ENCODE data around the gene FBXO17.
A peak's percentile ranks its signal among the peaks of the same experiment; 100 is the strongest.
"Not testable (repeated sequence)": the region's sequence is repeated elsewhere in the genome, so short reads cannot be mapped to it uniquely, and the experiment has no call there.

Gene FBXO17

DNA sequence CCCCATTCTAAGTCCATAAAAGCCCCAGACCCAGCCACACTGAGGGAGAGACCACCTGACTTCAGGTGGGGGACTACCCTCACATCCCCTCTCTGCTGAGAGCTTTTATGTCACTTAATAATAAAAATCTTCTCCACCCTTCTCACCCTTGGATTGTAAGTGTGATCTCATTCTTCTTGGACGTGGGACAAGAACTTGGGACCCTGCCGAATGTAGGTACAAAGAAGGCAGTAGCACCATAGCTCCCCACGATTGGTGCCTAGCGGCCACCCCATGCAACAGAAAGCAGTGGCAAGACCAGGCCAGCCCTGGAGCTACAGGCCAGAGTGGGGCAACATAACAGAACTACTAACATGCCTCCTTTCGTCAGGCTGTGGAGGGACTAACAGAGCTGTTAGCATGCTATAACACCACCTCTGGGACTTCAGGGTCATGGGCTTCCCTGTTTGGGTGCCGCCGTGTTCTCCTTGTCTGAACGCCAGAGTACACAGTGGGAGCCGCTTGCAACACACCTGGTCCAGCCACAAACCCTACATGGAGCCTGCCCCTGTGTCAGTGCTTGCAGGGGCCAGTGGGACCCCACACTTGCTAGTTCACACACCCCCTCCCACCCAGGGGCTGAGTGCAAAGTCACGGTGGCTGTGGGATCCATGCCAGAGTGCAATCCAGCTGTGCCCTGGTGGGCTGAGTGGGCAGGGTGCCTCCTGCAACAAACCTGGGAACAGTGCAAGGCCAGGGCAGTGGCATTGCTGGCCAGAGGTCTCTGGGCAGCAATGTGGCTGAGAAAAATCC lies 5.2 kb upstream of the FBXO17 start:
- DNase-seq (ENCODE audit: low read depth in 2 of 2), result no peak

DNA sequence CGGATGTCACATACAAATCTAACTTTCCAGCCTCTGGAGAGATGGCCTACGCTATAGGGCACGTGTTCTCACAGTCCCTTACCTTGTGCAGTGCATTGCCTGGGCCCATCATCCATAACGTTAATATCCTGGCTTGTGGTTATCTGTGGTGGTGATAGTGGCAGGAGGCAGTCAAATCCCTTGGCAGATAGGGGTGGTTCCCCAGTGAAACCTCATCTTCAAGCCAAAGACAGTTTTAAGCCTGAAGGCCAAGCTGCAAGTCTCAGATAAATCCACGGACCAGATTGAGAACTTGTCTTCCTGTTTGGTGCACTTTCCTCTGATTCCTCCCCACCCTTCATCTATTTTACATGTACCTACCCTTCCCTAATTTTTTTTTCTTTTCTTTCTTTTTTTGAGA lies 4.3 kb upstream of the FBXO17 start:
- DNase-seq (ENCODE audit: low read depth in 2 of 2), result no peak

DNA sequence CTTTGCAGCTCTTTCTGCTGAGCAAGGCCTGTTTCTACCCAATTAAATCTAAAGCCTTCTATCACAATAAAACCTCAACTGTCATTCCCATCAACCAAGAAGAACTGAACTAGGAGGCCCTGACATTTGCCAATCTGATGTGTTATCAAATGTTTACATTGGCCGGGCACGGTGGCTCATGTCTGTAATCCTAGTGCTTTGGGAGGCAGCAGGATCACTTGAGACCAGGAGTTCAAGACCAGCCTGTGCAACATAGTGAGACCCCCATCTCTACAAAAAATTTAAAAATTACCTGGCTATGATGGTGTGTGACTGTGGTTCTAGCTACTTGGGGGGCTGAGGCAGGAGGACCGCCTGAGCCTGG lies 2.8 kb upstream of the FBXO17 start:
- DNase-seq (ENCODE audit: low read depth in 2 of 2), result no peak

DNA sequence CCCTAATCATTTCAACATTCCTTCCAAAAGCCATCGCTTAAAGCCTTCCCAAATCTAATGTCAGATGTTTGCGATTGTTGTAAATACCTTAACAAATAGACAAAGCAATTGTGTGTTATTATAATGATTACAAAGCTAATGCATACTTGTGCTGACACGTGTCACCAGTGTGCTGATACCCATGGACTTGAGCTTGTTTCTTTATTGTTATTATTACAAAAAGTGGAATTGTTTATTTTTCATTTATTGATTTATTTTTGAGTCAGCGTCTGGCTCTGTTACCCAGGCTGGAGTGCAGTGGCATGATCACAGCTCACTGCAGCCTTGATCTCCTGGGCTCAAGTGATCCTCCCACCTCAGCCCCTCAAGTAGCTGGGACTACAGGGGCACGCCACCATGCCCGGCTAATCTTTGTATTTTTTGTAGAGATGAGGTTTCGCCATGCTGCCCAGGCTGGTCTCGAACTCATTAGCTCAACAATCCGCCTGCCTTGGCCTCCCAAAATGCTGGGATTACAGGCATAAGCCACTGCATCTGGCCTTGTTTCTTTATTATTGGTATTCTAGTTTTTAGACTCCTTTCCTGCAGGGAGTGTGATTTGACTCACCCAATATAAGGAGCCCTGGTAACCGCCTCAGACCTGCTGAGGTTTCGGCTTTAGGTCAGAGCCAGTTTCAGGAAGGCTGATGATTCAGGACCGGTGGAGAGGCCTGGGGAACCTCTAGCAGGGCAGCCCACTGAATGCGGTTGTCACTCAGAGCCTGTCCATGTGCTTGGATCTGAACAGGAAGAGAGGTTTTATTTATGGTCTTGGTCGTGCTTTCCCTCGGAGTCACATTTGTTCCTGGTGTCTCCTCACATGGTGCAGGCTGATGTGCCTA lies 2.1 kb upstream of the FBXO17 start:
- no peak for DNase-seq (ENCODE audit: low read depth in 2 of 2)

DNA sequence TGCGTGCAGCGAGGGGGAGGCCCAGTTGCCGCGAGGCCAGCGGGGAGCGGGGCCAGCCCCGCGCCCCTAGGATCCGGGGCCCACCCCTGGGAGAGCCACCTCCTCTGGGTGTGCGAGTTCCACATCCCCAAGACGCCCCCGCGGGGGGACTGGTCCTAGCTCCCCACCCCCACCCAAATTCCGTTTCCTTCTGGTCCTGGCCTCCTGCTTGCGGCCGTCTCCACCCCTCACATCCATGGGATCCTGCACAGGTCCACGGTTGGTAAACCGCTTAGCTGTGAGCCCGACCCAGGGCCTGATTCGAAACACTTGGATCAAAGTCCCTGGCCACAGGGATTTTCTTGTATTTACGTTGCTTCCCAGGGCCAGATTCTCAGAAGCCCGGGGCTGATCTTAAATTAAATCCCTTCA lies 324 bp upstream of the FBXO17 start:
- DNase-seq (ENCODE audit: low read depth in 2 of 2), result no peak

DNA sequence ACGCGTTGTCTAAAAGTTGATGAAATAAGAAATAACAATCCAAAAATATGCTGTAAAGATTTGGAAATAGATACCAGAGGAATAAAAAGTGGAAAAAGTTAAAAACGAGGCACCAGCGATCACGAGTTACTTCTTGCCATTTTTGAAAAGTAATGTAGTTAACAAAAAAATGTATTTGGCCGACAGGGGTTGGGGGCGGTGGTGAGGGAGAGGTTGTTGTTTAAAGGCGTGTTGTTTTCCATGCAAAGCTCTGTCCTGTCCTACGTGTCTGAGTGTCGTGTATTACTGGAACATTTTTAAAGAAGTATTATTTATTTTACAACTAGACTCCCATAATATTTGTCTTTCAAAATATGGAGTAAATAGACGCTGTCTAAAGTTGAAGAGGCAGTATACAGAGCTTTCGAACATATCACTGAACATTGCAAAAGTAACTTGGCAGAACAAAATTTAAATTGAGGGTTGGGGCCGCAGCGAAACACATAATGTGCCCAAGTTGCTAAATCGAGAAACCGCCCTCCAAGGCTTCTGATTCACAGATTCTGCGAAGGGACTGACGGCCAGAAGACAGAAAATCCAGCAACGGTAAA lies 823 bp downstream of the FBXO17 start:
- no peak for DNase-seq (ENCODE audit: low read depth in 2 of 2)

DNA sequence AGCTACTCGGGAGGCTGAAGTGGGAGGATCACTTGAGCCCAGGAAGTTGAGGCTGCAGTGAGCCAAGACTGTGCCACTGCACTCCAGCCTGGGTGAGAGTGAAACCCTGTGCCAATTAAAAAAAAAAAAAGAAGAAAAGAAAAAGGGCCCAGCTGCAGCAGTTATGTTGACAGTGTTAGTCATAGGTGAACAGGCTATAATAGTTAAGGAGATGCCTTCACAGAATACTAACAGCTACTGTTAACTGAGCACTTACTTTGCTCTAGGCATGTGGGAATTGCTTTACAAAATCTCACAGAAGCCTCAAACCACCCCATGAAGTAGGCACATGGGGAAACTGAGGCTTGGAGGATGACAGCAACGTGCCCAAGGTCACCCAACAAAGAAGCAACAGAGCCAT lies 3.9 kb downstream of the FBXO17 start:
- no peak for DNase-seq (ENCODE audit: low read depth in 2 of 2)

DNA sequence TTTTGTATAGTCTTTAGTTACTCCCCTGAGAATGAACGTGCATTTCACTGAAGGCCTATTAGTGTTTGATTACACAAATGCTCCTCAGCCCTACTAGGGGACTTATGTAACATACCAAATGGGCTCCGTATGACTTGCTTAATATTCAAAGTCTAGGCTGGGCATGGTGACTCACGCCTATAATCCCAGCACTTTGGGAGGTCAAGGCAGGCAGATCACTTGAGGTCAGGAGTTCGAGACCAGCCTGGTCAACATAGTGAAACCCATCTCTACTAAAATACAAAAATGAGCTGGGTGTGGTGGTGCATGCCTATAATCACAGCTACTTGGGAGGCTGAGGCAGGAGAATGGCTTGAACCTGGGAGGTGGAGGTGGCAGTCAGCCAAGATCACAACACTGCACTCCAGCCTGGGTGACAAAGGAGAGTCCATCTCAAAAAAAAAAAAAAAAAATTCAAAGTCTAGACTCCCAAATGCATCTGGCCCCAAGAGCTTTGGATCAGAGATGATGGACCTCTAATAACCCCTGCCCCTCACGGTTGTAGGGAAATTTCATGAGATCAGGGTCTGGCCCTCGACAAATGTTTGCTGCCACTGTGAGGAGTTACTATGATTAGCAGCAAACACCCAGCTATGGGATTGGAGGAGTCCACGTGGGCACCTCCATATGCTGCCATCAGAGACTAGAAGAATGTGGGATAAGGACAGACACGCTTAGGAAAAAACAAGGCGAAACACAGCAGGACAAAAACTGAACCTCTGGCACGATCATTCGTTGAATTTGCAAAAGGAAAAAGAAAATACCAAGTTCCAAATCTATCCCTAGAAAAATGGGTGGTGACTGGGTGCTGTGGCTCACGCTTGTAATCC lies 4.6 kb downstream of the FBXO17 start:
- DNase-seq (ENCODE audit: low read depth in 2 of 2), result no peak

DNA sequence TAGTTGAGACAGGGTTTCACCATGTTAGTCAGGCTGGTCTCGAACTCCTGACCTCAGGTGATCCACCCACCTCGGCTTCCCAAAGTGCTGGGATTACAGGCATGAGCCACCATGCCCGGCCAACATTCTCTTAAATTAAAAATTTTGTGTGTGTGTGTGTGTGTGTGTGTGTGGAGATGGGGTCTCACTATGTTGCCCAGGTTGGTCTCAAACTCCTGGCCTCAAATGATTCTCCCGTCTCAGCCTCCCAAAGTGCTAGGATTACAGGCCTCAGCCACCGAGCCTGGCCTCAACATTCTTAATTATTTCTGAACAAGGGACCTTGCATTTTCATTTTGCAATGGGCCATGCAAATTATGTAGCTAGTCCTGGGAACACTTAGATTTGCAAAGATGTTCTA lies 9.4 kb downstream of the FBXO17 start:
- DNase-seq (ENCODE audit: low read depth in 2 of 2), result not testable (repeated sequence)

DNA sequence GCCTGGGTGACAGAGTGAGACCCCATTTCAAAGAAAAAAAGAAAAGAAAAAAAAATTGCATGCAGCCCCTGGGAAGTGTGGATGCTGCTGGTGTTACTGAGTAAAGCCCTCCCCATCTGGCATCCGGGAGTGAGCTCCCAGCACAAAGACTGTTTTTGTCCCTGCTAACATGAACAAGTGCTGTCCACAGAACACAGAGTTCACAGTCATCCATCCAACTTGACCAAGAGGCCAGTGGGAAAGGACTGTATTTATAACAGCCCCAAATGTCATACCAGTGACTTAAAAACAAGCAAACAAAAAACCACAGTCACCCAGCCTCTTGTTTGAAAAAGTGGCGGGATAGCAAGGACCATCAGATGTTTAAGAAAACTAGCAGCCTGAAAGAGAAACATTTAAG lies 10.8 kb downstream of the FBXO17 start:
- no peak for DNase-seq (ENCODE audit: low read depth in 2 of 2)

DNA sequence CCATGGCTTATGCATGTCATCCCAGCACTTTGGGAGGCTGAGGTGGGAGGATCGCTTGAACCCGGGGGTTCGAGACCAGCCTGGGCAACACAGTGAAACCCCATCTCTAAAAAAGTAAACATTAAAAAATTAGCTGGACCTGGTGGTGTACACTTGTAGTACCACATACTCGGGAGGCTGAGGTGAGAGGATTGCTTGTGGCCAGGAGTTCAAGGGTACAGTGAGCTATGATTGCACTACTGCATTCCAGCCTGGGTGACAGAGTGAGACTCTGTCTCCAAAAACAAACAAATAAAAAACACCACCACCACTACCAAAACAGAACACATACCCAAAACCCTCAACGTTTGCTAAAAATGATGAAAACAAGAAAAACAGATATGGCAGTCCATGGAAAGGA lies 15.9 kb downstream of the FBXO17 start:
- DNase-seq (ENCODE audit: low read depth in 2 of 2), result no peak

DNA sequence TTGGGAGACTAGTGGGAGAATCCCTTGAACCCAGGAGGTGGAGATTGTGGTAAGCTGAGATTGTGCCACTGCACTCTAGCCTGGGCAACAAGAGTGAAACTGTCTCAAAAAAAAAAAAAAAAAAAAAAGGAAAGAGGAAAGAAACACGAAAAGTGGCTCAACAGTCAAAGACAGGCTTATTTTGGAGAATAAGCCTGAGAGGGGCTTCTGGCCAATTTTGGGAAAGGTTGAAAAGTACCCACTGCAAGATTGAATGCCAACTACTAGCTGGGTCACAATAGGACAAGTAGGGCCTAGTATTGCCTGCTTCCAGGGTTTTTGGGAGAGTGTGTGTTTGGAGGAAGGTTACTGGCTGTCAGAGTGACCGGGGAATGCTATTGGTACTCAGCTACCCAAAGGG lies 17.2 kb downstream of the FBXO17 start:
- DNase-seq (ENCODE audit: low read depth in 2 of 2), result no peak

DNA sequence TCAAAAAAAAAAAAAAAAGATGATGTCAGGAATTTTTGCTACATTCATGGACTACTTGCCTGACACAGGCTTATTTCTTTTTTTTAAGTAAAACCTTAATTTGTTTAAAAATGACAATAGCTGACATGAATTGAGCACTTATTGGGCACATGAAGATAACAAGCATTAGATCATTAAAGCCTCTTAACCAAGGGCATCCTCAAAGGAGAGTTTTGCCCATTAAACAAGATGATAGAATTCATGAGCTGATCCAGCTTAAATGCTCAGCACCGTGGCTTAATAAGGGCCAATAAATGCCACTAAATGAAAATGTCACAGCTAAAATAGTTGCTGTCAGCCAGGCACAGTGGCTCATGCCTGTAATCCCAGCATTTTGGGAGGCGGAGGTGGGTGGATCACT lies 19.3 kb downstream of the FBXO17 start:
- DNase-seq (ENCODE audit: low read depth in 2 of 2), result no peak

DNA sequence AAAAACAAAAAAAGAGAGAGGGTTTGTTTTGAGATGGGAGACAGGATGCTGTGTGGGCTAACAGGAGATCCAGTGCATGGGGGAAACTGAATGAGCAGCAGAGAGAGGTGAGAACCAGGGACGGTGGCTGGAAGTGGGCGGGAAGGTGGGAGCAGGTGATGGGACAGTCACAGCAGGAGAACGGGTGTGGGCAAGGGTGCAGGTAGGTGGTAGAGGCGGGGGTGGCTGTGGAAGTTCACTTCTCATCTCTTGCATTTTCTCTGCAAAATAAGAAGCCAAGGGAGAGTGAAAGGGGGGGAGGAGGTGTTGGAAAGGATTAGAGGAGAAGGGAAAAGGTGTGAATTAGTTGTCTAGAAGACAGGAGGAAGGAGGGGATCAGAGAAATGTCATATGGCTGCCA lies 21.9 kb downstream of the FBXO17 start:
- no peak for DNase-seq (ENCODE audit: low read depth in 2 of 2)

DNA sequence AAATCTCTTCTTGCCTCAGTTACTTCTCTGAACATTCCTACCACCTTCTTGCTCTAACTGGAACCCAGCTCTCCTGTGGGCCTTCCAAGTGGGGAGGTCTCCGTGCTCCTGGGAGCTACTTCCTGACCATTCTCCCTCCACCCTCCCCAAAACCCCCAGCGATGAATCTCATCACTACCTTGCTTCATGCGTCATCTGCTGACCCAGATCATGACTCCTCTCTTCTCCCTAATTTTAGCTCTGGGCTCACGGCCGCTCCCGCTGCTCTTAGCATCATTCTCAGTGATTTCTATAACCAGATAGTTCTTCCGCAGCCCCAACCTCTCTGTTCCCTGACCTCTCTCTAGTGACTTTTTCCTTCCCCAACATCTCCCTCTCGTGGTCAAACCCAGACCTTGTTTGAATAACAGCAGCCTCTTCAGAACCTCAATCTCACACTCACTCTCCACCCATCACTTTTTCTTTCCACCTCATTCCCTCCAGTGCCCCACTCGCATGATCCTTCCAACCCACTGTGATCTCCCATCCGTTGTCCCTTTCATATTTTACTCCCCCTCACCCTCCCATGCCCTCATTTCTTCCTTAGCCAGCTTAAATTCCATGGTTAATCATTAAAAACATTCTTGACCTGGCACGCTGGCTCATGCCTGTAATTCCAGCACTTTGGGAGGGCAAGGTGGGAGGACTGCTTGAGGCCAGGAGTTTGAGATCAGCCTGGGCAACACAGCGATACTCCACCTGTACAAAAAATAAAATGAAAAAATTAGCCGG lies 23.0 kb downstream of the FBXO17 start:
- no peak for DNase-seq (ENCODE audit: low read depth in 2 of 2)

DNA sequence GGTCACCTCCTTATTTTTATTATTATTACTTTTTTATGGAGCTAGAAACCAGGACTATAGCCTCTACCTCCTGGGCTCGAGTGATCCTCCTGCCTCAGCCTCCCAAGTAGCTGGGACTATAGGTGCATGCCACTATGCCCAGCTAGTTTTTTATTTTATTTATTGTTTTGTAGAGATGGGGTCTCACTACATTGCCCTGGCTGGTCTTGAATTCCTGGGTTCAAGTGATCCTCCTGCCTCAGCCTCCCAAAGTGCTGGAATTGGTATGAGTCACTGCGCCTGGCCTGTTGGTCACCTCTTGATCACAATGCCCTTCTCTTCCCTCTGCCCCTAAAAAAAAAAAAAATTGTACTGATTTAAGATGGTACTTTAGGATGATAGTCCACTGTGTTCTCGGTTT lies 24.4 kb downstream of the FBXO17 start:
- no peak for DNase-seq (ENCODE audit: low read depth in 2 of 2)

DNA sequence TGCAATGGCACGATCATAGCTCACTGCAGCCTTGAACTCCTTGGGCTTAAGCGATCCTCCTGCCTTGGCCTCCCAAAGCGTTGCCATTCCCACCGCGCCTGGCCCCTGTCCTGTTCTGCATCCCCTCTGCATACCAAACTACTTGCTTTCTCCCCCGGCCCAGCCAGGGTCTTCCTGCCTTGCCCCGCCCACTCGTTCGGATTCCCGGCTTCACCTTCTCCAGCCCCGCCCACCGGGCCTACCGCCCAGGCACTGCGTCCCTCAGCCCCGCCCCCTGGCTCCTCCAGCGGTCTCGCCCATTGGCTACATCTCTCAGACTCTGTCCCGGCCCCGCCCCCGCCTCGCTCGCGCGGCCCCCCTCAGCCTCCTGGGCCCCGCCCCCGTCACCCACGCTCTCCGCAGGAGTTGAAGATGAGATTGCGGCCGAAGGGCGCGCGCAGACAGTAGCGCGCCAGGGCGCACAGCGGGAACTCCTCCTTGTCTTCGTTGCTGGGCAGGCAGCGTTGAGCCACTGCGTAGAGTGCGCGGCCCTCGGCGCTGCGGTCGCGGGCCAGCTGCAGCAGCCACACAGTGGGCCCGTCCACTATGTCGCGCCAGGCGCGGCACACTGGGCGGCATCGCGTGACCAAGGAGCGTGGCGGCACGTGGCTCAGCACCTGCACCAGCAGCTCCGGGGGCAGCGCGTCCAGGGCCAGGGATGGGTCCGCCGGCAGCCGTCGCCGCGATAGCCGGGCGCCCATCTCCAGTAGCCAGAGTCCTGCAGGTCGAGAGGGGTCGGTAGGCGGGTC lies 25.8 kb downstream of the FBXO17 start:
- DNase-seq (ENCODE audit: low read depth in 2 of 2), result peak; percentile 79 to 82

DNA sequence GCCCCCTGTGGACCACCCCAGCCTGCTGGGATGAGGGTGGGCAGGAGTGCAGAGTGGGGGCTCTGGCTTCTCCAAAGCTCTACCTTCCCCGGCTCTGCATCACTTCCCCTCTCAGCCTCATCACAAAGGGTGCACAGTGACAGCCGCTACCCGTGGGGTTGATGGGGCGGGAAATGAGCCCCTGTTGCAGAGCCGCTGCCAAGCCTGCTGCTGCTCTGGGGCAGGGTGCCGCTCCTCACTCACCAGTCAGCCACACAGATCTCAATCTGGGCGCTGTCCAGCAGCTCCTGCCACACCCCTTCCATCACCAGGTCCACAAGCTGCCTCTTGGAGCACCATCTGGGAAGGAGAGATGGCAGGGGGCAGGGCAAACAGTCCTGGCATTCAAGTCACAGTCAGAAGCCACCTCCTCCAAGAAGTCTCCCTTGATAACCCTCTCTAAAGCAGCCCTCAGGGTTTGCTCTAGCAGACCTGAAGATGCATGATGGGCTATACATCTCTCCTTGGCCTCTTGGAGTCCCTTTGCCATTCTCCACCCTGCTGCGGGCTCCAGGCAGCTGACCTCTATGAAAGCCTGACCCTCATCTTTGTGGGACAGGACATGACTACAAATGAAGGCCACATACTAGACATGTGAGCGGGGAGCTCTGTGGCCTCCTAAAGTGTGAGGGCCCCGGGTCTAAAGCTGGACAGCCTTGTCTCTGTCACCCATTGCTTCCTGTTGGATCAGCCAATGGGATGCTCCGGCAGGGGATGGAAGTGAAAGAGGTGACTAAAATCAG lies 29.1 kb downstream of the FBXO17 start:
- DNase-seq (ENCODE audit: low read depth in 2 of 2), result no peak

DNA sequence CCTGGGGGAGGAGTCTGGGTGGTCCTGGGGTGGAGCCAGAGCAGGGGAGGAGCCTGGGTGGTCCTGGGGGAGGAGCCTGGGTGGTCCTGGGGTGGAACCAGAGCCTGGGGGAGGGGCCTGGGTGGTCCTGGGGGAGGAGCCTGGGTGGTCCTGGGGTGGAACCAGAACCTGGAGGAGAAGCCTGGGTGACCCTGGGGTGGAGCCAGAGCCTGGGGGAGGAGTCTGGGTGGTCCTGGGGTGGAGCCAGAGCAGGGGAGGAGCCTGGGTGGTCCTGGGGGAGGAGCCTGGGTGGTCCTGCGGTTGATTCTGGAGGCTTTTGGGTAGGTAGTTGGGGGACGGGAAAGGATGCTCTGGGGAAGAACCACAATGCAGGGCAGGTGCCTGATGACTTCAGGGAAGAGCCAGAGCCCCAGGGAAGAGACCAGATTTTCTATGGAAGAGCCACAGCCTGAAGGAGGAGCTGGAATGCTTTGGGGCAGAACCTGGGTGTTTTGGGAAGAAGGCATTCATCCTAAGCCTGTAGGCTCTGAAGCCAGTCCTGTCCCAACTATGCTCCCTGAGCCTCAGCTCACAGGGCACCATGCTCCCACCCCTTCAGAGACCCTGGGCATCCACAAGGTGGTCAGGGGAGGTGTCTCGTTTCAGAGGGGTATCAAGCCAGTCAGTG lies 29.8 kb downstream of the FBXO17 start:
- no peak for DNase-seq (ENCODE audit: low read depth in 2 of 2)
